GM12892 (cell line): ENCODE results near the gene CEP83.

Experiments used
- POLR2A ChIP-seq: IDR thresholded peaks from 2 replicates; pipeline ENCODE4 v1.6.1; 2011; ENCODE audit warnings: low read depth, low read length, control low read depth
- POLR2AphosphoS5 ChIP-seq: IDR thresholded peaks from 2 replicates; pipeline ENCODE4 v1.6.1; 2011; ENCODE audit warnings: low read depth, low read length, control low read depth
- TAF1 ChIP-seq: IDR thresholded peaks from 2 replicates; pipeline ENCODE4 v1.6.1; 2011; ENCODE audit warnings: low read depth, mild to moderate bottlenecking, control low read depth, low read length, borderline replicate concordance

DNA sequence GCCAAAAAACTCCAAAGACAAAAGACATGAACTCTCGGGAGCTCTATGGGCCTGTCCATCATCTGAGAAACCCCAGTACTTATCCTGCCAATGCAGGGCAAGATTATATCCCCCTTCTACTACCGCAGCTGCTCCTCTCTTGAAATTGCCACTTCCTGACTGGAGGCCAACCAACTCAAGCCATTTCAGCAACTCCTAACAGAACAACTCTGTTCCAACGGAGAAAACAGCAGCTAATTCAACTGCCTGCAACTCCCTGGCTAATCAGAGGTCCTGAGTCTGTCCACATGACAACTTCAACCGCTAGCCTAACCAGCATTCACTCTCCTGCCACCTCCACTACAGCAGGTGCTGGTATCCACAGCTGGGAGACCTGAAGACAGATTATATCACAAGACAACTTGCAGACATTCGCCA is 24.1 kb downstream of the CEP83 start:
- no peak for TF ChIP-seq POLR2A
- TF ChIP-seq POLR2AphosphoS5, result no peak
- TF ChIP-seq TAF1, result no peak
